Tibial artery (tissue), 4 donors: ENCODE measurements around the gene ISG20L2.

Experiments
- DNase-seq, 2 donors: peaks; one replicate each; pipeline ENCODE4 v3.0.0-alpha.2; 2019
- H3K27ac ChIP-seq, 2 donors: fragments of 200-600 bp; sonication (generic) in 1 of 2; 1 replicate in 1 of 2; 2 replicates in 1 of 2; pipeline ENCODE4 v1.5.1; 2018 to 2019; ENCODE audit warnings: mild to moderate bottlenecking in 1 of 2
- H3K27me3 ChIP-seq, 2 donors: fragments of 200-600 bp; sonication (generic) in 1 of 2; one replicate each; pipeline versions ENCODE4 v1.5.1 to v1.6.0; 2016 to 2019
- H3K36me3 ChIP-seq, 3 donors: fragments of 200-600 bp; sonication (generic) in 2 of 3; one replicate each; pipeline ENCODE4 v1.5.1; 2016 to 2019; ENCODE audit warnings: mild to moderate bottlenecking in 2 of 3
- H3K4me1 ChIP-seq, 4 donors: fragments of 200-600 bp; sonication (generic) in 2 of 4; 1 replicate in 3 of 4; 2 replicates in 1 of 4; pipeline ENCODE4 v1.5.1; 2016 to 2019
- H3K4me3 ChIP-seq, 2 donors: fragments of 200-600 bp; sonication (generic) in 1 of 2; 1 replicate in 1 of 2; 2 replicates in 1 of 2; pipeline ENCODE4 v1.5.1; 2018 to 2019; ENCODE audit warnings: mild to moderate bottlenecking in 2 of 2
- H3K9me3 ChIP-seq, 3 donors: fragments of 200-600 bp; sonication (generic) in 1 of 3; one replicate each; pipeline ENCODE4 v1.5.1; 2016 to 2019
- intact Hi-C: fragments of 100-400 bp; cut with DNase I; formaldehyde crosslinking; loops from one replicate; pipeline ENCODE4 v1.15.0; 2023; ENCODE audit warnings: low total_unique reads
- TF ChIP-seq, protein P1 (sequence below), 2 experiments: fragments of 200-600 bp in 1 of 2; fragments of 450-650 bp in 1 of 2; IDR thresholded peaks; one replicate each; pipeline ENCODE4 v1.5.1; 2017 to 2019; ENCODE audit warnings: antibody characterized with exemption in 2 of 2, mild to moderate bottlenecking in 1 of 2, moderate library complexity in 1 of 2

The ISG20L2 gene

DNA sequence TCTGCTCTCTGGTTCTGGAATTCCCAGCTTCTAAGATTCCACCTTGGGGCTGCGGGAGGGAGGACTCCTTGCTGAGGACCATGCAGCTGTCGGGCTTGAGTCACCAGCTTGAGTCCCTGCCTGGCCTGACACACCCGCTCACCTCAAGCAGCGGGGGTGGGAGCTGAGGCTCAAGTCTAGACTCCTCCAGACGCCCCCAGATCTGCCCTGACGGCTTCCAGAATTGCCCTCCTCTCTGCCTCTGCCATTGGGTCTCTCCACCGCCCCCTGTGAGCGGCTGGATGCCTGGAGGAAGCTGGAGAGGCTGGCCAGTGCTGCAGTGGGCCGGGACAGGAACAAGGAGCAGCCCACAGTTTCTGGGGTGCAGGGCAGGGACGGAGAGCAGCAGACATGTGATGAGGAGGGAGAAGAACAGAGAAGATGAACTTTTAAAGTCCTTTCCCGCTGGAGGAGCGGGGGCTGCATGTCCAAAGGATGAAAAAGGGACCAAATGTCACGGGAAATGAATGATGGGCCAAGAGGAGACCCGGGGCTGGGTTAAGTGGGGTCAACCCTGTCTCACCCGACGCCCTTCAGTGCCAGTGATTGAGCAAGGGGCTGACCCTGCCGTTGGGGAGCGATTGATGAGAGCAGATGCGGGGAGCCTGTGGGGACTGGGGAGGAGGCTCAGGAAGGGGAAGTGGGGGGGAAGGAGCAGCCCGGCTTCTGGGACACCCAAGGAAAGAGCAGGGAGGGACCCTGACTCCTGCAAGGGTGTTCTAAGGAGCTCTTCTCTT, 36.7 kb downstream of the ISG20L2 start:
- DNase-seq, result no peak
- H3K4me1 ChIP-seq, result peaks cover 0 to 43% (median 11%) of the 10 kb centered on the region in 4 donors
- H3K27ac ChIP-seq, result no peak overlapping the region
- H3K9me3 ChIP-seq, result no peaks in the 10 kb centered on the region
- H3K27me3 ChIP-seq, result peaks cover 3 to 56% of the 10 kb centered on the region in 2 donors
- TF ChIP-seq, protein P1, sequence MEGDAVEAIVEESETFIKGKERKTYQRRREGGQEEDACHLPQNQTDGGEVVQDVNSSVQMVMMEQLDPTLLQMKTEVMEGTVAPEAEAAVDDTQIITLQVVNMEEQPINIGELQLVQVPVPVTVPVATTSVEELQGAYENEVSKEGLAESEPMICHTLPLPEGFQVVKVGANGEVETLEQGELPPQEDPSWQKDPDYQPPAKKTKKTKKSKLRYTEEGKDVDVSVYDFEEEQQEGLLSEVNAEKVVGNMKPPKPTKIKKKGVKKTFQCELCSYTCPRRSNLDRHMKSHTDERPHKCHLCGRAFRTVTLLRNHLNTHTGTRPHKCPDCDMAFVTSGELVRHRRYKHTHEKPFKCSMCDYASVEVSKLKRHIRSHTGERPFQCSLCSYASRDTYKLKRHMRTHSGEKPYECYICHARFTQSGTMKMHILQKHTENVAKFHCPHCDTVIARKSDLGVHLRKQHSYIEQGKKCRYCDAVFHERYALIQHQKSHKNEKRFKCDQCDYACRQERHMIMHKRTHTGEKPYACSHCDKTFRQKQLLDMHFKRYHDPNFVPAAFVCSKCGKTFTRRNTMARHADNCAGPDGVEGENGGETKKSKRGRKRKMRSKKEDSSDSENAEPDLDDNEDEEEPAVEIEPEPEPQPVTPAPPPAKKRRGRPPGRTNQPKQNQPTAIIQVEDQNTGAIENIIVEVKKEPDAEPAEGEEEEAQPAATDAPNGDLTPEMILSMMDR (IDR thresholded peaks at IDR 0.05), result no peak
- no peaks in the 10 kb centered on the region for H3K36me3 ChIP-seq
- no peak overlapping the region for H3K4me3 ChIP-seq
- intact Hi-C loops, result loop anchor here (2.0 kb wide), 1 partner anchor 33 kb away; no protein-coding TSS in a partner anchor

DNA sequence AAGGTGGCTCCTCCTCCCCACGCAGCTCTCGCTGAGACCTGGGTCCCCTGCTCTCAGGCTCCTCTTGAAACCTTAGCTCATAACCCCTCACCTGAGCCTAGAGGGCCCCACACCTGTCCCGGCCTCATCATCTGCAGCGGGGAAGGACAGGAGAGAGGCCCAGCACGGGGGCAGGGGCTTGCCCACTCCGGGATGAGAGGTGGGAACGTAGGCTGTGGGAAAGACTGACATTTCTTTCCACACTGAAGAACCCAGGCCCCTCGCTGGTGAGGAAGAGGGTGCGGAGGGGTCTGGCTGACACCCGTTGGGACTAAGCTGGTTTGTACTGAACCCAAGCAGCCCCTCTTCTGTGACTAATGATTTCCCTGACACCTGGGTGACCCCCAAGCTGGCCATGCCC, 37.4 kb downstream of the ISG20L2 start:
- peaks cover 0 to 43% (median 11%) of the 10 kb centered on the region in 4 donors for H3K4me1 ChIP-seq
- intact Hi-C loops, result no loop called here
- TF ChIP-seq, protein P1 (IDR thresholded peaks at IDR 0.05), result no peak
- DNase-seq, result no peak
- H3K4me3 ChIP-seq, result no peak overlapping the region
- H3K27me3 ChIP-seq, result peaks cover 3 to 59% of the 10 kb centered on the region in 2 donors
- H3K36me3 ChIP-seq, result no peaks in the 10 kb centered on the region
- no peak overlapping the region for H3K27ac ChIP-seq
- H3K9me3 ChIP-seq, result no peaks in the 10 kb centered on the region

DNA sequence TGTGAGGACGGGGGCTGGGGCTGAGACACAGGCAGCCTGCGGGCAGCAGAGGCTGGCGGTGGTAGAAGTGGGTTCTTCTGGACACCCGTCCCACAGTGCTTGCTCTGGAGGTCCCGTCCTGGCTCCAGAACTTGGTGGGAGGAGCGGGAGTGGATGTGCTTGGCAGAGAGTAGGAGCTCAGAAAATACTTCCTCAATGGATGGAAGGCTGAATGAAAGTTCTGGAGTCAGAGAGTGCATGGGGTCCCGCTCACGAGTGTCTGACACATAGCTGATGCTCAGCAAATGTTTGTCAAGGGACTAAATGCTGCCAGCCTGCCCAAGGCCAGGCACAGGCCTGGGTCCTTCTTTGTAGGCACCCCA, 37.9 kb downstream of the ISG20L2 start:
- TF ChIP-seq, protein P1 (IDR thresholded peaks at IDR 0.05), result no peak
- Histone ChIP-seq H3K27ac (no peak overlapping the region), H3K27me3 (peaks cover 3 to 64% of the 10 kb centered on the region in 2 donors), H3K4me1 (peaks cover 0 to 43% (median 11%) of the 10 kb centered on the region in 4 donors), H3K36me3 (no peaks in the 10 kb centered on the region), H3K9me3 (no peaks in the 10 kb centered on the region), H3K4me3 (no peak overlapping the region)
- intact Hi-C loops, result no loop called here
- no peak for DNase-seq

DNA sequence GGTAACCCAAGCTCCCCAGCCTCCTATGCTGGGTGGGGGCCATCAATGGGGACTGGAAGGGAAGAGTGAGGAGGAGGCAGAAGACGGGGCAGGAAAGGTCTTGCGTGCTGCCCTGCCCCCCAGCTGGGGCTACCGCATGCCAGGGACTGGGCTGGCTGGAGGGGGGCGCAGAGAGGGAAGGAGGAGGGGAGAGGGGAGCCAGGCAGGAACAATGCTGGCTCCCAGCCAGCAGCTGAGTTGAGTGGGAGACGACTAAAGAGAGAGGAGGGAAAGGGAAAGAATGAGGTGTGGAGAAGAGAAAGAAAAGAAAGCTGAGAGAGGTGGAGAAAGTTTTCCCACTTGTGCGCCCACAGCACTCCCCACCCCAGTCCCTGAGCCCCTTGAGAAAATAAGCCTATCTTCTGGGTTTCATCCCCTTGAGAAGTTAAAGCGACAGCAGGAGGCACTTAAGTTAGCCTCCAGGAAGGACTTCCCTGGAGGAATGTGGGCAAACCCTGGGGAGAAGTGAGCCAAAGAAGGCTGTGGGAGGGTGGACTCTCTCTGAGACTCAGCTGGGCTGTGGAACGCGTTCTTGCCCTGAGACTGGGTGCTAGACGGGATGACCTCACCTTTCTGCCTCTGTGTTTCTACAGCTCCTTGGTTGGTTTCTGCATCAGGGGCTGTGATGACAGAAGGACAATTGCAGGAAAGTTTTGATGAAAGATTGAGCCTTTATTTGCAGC, 38.5 kb downstream of the ISG20L2 start:
- H3K36me3 ChIP-seq, result no peaks in the 10 kb centered on the region
- intact Hi-C loops, result no loop called here
- peaks cover 3 to 67% of the 10 kb centered on the region in 2 donors for H3K27me3 ChIP-seq
- H3K4me3 ChIP-seq, result no peak overlapping the region
- H3K9me3 ChIP-seq, result no peaks in the 10 kb centered on the region
- H3K27ac ChIP-seq, result no peak overlapping the region
- no peak for DNase-seq
- peaks cover 0 to 43% (median 11%) of the 10 kb centered on the region in 4 donors for H3K4me1 ChIP-seq
- TF ChIP-seq, protein P1 (IDR thresholded peaks at IDR 0.05), result no peak

DNA sequence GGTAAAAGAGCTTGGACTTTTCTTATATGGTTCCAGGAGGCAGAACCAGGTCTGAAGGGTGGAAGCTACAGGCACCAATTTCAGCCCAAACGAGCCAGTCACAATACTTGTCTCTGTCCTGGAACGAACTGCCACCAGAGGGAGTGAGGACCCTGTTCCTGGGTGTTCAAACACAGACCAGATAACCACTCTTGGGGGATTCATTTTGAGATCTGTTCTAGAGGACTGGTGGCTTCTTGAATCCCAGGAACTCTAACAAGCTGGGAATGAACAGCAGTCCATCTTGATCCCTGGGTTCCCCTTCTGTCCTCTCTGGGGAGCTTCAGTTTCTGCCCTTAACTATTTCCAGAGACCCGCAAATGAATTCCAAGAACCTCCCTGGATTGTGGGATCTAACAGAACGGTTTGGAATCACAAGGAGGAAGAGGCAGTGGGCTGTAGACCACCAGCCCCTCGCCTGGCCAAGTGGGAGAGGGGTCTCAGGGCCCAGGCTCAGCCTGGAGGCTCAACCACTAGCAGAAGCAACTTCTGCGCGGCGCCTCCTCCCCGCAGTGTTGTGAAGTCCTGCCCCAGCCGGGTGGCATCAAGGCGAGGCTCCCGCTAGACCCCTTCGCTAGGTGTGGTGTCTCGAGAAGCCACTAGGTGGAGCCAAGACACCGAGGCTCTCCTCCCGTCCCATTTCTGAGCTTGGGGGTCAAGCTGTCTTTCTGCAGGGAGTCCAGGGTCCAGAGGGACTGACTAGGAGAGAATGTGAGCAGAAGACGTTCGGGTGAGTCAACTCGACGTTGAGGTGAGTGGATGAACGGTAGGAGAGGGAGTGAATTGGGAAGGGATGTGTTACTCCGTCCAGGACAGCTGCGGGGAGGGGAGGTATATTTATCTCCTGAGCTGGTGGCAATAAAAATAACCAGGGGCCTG, 39.3 kb downstream of the ISG20L2 start:
- H3K9me3 ChIP-seq, result no peaks in the 10 kb centered on the region
- peaks cover 0 to 43% (median 11%) of the 10 kb centered on the region in 4 donors for H3K4me1 ChIP-seq
- no peaks in the 10 kb centered on the region for H3K36me3 ChIP-seq
- no peak overlapping the region for H3K27ac ChIP-seq
- TF ChIP-seq, protein P1 (IDR thresholded peaks at IDR 0.05), result peak; percentile 94
- peak; percentile 74 to 84 for DNase-seq
- intact Hi-C loops, result no loop called here
- H3K4me3 ChIP-seq, result no peak overlapping the region
- H3K27me3 ChIP-seq, result peaks cover 3 to 71% of the 10 kb centered on the region in 2 donors
